Dermis microvascular lymphatic vessel endothelial cell (primary cell): ENCODE results near the gene PIK3CD. TPM values are rescaled to one million over a fixed set of nuclear protein-coding genes. Genes with fewer than 3 reads are reported as not detected.

Source experiments
- DNase-seq, 2 donors: peaks; one replicate each; pipeline versions ENCODE4 v3.0.0 to v3.0.0-alpha.2; 2010; ENCODE audit warnings: low read depth in 2 of 2
- total RNA-seq: library from RNA; depleted of rRNA; stranded (reverse); fragments of >200 nt; gene quantifications from 2 replicates; pipeline ENCODE4 v1.2.1, GENCODE V29; 2014

PIK3CD gene
- 1.9 and 4.2 TPM in 2 replicates for total RNA-seq

- DNase-seq, result peak in 1 of 2 donors; percentile 29
Measured at GRCh38 chr1:9651565-9652378, at the start of gene PIK3CD. PIK3CD (plus strand) TSS chr1:9651731; CDS start chr1:9710456, 58,725 bp downstream.

DNA sequence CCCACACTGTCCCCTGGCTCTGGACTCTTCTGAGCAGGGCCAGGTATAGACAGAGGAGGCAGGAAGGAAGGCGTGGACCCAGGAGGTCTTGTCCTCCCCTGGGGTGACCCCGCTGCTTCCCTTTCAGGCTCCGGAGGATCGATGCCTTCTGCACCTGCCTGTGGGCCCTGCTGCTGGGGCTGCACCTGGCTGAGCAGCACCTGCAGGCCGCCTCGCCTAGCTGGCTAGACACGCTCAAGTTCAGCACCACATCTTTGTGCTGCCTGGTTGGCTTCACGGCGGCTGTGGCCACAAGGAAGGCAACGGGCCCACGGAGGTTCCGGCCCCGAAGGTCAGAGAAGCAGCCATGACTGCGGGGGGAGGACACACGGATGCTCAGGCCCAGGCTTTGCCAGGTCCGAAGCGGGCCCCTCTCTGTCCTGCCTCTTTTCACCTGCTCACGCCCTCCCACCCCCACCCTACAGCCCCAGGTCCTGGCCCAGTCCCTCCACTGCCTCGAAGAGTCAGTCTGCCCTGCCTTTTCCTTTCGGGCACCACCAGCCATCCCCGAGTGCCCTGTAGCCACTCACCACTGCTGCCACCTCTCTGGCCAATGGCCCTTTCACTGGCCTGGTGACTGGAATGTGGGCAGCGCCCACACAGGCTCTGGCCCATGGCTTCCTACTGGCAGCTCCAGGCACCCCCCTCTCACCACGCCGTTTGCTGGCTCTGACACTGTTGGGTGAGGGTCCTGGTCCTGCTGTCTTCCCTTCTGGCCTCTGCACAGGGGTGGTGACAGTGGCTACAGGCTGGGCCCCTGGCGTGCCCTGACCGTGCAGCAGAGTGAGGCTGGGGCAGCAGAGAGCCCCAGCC lies 49.4 kb upstream of the PIK3CD start:
- DNase-seq, result no peak

- DNase-seq, result no peak
Measured at GRCh38 chr1:9602794-9603167, 48.8 kb upstream of the PIK3CD start.

GRCh38 chr1:9603307-9603706 lies 48.2 kb upstream of the PIK3CD start:
- no peak for DNase-seq

- no peak for DNase-seq
Measured at GRCh38 chr1:9603766-9604753, 47.5 kb upstream of the PIK3CD start.

DNA sequence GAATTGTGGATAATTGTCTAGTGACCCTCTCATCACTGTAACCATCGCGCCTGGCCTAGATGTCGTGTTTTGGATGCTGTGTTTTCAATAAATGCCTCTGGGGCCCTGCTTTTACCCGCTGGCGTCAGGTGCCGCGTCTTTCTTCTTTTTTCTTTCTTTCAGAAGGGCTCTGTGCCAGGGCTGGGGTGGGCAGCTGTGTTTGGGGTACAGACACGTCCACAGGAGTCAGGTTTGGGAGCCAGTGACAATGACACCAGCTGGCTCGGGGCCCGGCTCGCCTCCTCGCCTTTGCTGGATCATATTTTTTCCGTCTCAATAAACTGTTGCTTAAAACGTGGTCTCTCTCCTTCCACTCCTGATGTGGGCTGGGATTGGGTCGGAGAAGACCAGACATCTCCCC lies 46.7 kb upstream of the PIK3CD start:
- DNase-seq, result no peak

- no peak for DNase-seq
Measured at GRCh38 chr1:9605946-9606455, 45.5 kb upstream of the PIK3CD start.

DNA sequence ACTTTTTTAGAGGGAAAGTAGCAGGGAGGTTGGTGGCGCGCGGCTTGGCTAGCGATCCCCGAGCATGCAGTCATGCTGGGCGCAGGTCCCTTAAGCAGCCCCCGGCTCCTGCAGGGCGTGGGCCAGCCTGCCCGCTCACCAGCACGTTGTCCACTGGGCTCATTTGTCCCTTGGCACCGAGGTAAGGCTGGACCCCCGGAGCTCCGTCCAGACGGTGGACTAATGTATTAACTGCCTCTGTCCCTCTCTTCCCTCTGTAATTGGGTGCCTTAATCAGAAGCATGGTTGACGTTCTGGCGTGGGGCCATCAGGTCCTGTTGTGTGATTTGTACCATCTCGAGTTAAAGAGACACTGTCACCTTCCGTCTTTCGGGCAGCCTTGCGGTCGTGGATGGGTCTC lies 45.1 kb upstream of the PIK3CD start:
- DNase-seq, result no peak

DNA sequence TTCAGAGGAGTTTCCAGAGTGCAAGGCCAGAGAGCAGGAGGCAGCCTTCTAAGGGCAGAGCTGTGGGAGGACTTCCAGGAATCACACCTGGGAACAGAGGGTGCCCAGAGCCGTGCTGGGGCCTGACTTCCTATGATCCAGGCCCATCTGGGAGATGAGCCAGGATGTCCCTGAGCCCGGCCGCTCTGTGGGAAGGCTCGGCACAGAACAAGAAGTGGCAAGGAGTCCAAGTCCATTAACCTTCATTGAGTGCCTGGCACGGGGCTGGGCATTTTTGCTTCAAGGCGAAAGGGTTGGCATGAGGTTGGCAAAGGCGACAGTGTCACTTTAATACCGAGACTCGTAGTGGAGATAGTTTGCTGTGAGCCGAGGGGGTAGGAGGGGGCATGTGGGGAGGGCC lies 44.6 kb upstream of the PIK3CD start:
- DNase-seq, result no peak

DNA sequence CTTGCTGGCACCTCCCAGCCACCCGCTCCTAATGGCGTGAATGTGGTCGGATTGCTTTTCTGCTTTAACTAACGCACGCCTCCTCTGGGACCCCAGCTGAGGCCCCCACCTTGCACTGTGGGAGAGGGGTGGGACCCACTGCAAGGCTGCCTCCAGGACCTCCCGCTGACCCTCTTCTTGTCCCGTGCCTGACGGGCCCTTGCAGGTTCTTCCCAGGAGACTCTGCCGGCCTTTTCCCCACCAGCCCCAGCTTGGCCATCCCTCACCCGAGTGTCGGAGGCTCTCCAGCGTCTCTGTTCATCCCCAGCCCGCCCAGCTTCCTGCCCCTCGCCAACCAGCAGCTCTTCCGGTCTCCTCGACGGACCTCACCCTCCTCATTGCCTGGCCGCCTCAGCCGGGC lies 44.2 kb upstream of the PIK3CD start:
- DNase-seq, result no peak

DNA sequence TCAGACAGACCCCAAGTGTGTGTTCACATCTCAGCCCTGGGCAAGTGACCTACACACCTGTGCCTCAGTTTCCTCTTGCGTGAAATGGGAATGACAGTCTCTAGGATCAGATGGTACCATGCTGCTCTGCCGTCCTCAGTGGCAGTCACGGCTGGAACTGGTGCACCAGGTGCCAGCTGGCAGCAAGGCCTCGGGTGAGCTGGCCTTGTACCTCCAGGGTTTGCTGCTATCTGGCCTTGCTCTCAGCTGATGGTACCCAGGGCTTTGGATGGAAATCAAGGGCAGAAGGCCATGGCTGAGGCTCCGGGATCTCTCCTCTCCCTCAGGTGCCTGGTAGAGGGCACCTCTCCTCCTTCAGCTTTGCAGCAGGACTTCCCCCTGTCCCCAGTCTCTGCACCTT lies 41.5 kb upstream of the PIK3CD start:
- no peak for DNase-seq

GRCh38 chr1:9610548-9610947 lies 41.0 kb upstream of the PIK3CD start:
- DNase-seq, result no peak

DNA sequence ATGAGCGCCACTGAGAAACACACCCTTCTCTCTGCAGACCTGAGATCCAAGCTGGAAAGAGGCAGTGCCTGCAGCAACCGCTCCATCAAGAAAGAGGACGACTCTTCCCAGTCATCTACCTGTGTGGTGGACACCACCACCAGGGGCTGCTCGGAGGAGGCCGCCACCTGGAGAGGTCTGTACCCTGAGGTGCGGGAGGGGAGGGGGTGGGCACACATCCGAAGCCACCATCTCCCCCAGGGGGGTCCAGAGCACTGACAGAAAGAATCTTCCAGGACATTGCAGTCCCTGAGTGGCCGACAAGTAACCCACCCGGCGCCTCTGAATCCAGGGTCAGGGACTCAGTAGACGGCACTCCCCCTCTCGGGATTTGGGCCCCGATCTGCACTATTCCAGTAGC lies 39.8 kb upstream of the PIK3CD start:
- DNase-seq, result no peak

- no peak for DNase-seq
Measured at GRCh38 chr1:9612162-9612845, 39.2 kb upstream of the PIK3CD start.

DNA sequence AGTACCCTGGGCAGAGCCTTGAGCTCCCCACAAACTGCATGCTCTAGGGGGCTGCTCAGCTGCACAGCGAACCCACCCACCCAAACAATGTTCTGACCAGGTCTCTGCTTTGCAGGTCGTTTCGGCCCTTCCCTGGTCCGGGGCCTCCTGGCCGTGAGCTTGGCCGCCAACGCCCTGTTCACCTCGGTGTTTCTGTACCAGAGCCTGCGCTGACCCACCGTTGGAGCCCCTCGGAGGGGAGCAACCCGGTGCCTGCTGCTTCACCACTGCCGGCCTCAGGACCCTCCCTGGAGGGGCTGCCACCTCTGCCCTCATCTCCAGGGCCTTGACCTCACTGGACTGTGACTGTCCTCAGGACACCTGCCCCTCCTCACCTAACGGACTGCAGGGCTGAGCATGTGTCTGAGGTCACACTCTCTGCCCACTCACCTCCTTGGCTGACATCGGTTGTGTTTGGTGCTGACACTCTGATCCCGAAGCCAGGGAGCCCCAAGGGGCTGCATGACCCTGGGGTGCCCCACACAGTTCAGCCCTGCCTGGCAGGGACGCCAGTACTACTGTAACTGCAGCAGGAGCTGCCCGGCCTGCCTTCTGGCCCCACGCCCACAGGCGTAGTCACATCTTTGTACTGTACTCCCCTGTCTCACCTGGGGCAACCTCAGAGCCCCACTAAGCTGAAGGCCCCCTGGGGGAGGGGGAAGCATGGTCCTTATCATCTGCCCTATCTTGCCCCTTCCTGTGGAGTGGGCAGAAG lies 38.5 kb upstream of the PIK3CD start:
- no peak for DNase-seq

DNA sequence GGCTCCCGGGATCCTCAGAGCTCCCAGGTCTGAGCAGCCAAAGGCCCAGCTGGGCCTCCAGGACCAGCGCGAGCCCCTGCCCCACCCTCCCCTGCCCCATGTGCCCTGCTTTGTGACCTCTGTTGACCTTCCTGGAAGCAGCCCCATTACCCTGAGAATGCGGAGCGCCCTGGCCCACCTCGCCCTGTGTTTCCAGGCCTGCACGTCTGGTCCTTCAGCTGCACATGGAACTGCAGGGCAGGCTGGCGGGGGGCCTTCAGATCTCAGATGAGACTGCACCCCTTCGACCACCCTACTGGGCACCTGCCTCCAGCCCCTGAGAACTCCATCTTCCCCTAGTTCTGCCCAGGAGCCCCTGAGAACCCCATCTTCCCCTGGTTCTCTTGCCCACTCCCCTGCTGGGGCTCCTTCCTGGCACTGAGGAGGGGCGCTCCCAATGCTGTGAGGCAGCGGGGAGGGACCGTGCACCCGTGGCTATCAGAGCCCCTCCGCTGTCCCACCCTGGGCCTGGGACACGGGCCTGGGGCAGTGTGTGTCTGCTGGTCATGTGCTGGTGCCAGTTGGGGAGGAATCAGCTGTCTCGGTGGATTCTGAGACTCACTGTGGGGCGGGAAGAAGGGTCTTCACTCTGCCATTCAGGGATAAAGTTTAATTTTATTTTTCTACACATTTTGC lies 37.8 kb upstream of the PIK3CD start:
- DNase-seq, result no peak

GRCh38 chr1:9615316-9616063 lies 36.0 kb upstream of the PIK3CD start:
- DNase-seq, result peak; percentile 21 to 45

DNA sequence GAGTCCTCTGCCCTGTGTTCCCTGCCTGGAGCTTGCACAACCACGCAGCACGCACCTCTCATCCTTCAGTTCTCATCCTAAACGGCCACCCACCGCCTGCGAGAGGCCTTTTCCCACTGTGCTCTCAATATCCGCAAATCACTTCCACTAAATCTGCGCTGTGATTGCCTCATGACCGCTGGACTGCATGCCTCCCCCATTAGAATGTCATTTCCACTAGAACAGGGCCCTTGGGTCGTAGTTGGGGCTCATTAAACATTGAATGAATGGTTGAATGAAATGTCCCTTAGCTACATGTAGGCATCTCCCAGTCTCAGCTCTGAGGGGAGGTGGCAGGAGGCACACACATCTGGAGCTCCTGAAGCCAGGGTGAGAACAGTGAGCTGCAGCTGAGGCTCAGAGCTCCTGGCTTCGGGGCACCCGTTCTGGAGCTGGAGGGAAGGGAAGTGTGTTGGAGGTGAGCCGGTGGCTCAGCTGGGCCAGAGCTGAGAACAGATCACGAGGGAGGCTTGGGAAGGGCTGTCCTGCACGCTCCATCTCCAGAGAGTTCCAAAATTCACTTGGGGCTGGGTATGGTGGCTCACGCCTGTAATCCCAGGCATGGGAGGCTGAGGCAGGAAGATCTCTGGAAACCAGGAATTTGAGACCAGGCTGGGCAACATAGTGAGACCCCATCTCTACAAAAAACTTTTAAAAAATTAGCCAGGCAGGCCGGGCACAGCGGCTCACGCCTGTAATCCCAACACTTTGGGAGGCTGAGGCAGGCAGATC lies 32.4 kb upstream of the PIK3CD start:
- no peak for DNase-seq
